ENCODE results near the gene CFAP119.

Gene CFAP119

GRCh38 chr16:30780549-30780948, 18.7 kb upstream of the CFAP119 start:
- DNase-seq = no peak

DNA sequence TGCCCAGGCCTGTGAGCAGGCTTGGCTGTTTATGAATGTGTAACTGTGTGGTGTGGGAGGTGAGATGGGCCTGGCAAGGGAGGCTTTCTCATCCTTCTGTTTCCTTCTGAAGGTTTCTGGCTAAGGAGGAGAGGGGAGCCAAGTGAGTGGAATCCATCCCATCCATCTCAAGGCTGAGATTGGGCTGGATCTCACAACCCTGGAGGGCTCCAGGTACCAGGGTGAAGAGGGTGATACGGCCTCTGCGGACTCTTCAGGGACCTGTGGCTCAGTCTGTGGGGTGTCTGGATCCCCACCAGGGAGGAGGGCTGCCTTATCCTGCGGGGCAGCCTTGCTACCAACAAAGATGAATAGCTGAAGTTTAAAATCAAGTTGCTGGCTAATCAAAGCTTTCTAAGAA, 18.2 kb upstream of the CFAP119 start:
- no peak for DNase-seq

- DNase-seq = no peak
Measured at GRCh38 chr16:30779596-30779995, 17.7 kb upstream of the CFAP119 start.

- peak; percentile 18 for DNase-seq
Measured at GRCh38 chr16:30778549-30779244, 16.8 kb upstream of the CFAP119 start.

DNA sequence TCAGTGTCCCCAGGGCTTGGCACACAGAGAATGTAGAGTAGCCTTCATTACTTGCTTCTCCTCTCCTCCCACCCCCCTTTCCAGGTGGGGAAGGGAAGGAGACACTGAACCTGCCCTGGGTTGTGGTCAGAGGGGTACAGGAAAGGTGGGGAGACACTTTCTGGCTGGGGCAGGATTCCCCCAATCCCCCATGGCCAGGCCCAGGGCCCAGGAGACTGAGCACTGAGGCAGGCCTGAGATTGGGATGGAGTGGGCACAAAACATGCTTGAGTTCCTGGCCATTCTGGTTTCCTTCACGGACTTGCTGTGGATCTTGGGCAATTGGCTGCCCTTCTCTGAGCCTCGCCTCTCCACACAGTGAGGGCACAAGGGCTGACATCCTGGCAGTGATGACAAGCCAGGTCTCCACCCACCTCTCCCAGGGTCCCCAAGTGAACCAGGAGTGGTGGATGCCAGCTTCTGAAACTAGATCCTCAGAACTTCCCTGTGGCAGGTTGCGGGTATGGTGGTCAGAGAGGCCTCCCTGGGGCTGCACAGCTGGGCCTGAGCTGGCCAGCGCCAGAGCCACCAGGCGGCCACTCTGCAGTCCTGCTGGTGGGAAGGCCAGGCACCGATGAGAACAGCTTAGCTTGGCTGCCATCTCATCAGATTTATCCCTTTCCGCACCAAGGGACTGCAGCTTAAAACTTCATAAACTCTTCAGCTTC, 15.9 kb upstream of the CFAP119 start:
- DNase-seq = no peak

DNA sequence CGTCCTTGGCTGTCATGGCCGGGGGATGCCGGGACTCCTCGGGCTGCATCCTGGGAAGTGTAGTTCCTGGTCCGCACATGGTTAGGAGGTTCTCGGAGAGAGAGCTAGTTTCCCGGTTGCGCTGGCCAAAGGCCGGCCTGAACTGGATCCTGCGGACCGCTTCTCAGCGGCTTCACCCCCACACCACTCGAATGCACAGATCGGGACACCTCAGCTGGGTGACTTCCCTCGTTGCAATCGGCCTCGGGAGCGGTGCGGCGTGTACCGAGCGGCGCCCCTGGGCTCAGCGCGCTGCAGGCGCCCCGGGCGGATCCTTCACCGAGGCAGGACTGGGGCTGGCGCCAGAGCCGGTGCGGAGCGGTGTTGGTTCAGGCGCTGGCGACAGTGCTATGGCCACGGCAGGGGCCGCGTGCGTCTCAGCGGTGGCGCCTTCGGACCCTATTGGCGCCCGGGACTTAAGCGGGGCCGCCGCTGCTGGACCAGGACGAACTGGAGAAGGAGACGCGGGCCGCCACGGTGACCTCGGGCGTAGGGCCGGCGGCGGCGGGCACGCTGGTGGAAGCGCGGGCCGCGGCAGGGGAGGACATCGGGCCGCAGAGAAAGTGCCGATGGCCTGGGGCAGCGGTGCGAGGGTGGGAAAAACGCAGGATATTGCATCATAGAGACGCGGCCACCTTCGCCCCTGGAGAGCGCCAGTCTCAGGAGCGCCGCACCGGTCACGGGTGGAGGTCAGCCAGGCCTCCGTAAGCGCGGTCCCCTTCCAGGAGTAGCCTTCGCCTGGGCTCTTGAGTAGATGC, 13.7 kb upstream of the CFAP119 start:
- peak; percentile 91 for DNase-seq

GRCh38 chr16:30775131-30775391, 13.2 kb upstream of the CFAP119 start:
- DNase-seq = no peak

- DNase-seq = no peak
Measured at GRCh38 chr16:30774367-30775130, 12.7 kb upstream of the CFAP119 start.

DNA sequence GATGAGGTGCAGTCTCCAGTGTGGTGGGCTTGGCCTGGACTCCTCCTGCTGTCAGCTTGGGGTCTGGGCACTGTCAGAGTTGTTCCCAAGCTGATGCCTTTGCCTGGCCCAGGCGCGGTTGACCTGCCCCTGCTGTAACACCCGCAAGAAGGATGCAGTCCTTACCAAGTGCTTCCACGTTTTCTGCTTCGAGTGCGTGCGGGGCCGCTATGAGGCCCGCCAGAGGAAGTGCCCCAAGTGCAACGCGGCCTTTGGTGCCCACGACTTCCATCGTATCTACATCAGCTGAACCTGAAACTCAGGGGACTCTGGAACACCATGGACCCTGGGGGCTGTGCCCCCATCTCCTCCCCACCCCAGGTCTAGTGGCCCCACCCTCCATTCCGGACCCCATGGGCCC, 12.0 kb upstream of the CFAP119 start:
- no peak for DNase-seq

GRCh38 chr16:30771726-30772125, 9.9 kb upstream of the CFAP119 start:
- no peak for DNase-seq

- DNase-seq = no peak
Measured at GRCh38 chr16:30769379-30770089, 7.7 kb upstream of the CFAP119 start.

DNA sequence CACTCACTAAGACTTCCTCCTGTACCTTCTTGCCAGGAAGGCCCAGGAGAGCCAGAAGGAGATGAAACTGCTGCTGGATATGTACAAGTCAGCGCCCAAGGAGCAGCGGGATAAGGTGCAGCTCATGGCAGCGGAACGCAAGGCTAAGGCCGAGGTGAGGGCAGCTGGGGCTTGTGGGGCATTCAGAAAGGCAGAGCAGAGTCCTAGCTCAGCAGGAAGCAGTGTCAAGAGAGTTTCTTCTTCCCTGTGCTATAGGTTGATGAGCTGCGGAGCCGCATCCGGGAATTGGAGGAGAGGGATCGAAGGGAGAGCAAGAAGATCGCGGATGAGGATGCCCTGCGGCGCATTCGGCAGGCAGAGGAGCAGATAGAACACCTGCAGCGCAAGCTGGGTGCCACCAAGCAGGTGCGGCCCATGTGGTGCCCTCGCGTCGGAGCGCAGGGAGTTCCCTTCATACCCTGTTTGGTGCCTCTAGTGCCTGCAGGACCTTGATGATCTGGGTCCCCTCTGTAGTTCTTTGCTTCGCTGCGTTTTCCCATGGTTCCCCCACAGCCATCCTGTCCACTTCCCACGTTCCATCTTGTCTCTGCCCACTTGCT, 6.8 kb upstream of the CFAP119 start:
- no peak for DNase-seq

DNA sequence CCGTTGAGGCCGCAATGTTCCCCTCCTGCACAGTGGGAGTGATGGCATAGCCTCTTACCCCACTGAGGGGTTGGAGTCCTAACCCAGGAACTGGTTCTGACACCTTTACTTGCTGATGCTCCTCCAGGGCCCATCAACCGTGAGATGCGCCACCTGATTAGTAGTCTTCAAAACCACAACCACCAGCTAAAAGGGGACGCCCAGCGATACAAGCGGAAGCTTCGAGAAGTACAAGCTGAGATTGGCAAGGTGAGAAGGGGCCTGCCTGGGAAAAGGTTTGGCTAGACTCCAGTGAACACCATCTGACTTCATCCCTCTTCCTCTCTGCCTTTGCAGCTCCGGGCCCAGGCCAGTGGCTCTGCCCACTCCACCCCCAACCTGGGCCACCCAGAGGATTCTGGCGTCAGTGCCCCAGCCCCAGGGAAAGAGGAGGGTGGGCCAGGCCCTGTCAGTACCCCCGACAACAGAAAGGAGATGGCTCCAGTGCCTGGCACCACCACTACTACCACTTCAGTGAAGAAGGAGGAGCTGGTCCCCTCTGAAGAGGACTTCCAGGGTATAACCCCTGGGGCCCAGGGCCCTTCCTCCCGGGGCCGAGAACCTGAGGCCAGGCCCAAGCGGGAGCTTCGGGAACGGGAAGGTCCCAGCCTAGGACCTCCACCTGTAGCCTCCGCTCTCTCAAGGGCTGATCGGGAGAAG, 6.1 kb upstream of the CFAP119 start:
- no peak for DNase-seq

DNA sequence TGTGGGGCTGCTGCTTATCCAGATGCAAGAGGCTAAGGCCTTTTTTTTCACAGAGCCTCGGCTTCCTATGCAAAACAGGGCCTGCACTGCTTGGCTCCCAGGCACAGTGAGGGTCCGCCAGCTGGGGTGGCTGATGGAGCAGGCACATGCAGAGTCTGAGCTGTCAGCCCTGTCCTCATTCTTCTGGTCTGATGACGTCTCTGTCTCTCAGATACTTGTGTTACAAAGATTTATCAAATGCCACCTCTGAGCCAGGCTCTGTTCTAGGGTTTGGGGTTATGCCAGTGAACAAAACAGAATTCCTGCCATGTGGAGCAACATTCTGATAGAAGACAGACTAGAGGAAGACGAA, 5.0 kb upstream of the CFAP119 start:
- DNase-seq = no peak

- no peak for DNase-seq
Measured at GRCh38 chr16:30766206-30766932, 4.5 kb upstream of the CFAP119 start.

- no peak for DNase-seq
Measured at GRCh38 chr16:30764816-30765465, 3.1 kb upstream of the CFAP119 start.

- DNase-seq = no peak
Measured at GRCh38 chr16:30764086-30764485, 2.2 kb upstream of the CFAP119 start.

DNA sequence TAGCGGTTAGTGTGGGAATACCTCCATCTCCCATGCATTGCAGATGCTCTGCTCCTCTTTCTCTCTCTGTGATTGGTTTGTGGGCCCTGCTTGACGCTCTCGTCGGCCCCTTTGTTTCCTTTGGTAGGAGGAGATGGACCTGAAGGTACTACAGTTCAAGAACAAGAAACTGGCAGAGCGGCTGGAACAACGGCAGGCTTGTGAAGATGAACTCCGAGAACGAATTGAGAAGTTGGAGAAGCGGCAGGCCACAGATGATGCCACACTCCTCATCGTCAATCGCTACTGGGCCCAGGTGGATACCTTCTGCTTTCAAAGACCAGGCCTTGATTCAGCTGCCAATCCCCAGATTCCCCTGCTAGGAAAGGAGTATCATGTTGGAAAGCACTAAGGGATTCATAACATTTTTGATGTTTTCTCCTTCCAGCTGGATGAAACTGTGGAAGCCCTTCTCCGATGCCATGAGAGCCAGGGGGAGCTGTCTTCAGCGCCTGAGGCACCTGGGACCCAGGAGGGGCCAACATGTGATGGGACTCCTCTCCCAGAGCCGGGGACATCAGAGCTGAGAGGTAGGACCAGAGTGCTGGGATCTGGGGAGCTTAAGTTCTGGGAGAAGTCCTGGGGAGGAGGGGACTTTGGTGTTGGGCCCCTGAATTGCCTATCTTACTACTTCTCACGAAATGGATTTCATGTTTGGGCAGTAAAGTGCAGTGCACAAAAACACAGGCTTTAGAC, 1.3 kb upstream of the CFAP119 start:
- DNase-seq = no peak

DNA sequence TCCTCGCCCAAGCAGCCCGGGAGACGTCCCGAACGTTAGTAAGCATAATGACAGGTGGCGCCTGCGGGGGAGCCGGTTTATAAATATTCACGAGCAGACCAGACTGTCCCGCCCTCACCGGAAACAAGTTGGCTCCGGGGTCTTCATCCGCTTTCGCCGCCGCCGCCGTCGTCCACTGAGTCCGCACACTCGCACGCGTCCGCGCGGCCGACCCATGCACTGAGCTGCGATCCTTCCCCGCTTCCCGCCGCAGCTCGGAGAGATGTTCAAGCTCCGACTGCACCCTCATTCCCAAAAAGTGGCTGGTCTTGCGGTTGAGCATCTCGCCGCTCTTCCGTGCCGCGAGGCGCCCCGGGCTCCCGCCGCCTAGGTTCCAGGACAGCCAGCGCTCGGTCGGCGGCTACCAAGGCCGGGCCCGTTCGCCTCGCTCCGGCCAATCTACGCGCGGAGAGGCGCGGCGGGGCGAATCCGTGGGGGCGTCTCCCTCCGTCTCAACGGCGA, 385 bp downstream of the CFAP119 start:
- DNase-seq = peak; percentile 75
